Measurements from ENCODE around the gene BBS9.

DNA sequence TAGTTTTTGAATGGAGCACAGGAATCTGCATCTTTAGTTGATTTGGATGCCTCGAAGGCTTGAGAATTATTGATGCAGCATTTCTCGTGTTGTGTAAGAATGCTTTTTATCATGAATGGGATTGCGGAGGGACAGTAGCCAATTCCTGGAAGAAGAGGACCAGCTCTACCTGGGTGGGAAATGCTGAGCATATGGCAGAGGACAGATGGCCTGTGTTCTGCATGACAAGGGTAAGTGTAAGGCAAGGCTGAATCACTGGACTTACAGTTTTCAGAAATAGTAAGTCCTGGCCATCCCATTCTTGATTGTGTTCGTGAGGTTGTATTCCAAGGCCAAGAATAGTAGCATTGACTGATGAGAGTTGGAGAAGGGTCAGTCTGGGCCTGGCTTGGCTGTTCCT is 36.1 kb upstream of the BBS9 start:
- TF ChIP-seq POLR2AphosphoS5 (IDR thresholded peaks at IDR 0.05; ENCODE audit: borderline replicate concordance, low read depth, low read length) (no peak), EZH2 (IDR thresholded peaks at IDR 0.05) (no peak)

Data from SK-N-MC (cell line).